ENCODE measurements around the gene AZU1. TPM values are rescaled to one million over a fixed set of nuclear protein-coding genes. Genes with fewer than 3 reads are reported as not detected.

AZU1 gene
- total RNA-seq, 1 donor from 2014 or later = not detected

DNA sequence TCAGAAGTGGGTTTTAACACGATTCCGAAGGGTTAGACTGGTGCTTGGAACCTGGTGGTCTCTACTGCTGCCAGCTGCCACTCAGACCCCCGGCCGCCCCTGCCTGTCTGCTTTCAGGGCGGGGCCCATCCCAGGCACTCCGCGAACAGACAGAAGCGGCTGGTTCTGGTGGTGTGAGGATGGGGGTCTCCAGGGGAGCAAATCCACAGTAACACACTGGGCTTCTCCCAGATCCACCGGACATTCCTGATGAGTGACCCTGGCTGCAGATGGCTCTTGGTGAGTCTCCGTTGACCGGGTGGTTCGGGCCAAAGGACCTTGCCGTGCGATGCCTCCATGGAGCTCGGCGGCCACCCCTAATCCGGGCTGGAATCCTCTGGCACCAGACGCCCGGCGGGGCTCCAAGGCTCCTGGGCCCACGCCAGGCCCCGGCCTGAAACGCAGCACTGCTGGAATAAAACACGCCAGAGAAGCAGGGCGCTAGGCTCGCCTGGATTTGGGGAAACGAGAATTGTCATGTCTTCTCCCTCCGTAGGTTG is 32.5 kb upstream of the AZU1 start:
- TF ChIP-seq, protein P1, sequence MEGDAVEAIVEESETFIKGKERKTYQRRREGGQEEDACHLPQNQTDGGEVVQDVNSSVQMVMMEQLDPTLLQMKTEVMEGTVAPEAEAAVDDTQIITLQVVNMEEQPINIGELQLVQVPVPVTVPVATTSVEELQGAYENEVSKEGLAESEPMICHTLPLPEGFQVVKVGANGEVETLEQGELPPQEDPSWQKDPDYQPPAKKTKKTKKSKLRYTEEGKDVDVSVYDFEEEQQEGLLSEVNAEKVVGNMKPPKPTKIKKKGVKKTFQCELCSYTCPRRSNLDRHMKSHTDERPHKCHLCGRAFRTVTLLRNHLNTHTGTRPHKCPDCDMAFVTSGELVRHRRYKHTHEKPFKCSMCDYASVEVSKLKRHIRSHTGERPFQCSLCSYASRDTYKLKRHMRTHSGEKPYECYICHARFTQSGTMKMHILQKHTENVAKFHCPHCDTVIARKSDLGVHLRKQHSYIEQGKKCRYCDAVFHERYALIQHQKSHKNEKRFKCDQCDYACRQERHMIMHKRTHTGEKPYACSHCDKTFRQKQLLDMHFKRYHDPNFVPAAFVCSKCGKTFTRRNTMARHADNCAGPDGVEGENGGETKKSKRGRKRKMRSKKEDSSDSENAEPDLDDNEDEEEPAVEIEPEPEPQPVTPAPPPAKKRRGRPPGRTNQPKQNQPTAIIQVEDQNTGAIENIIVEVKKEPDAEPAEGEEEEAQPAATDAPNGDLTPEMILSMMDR (IDR thresholded peaks at IDR 0.05) = no peak
- Histone ChIP-seq H3K27ac (peak overlapping the region in 1 of 2 donors; percentile 32), H3K27me3 (no peaks in the 10 kb centered on the region), H3K9me3 (no peaks in the 10 kb centered on the region), H3K4me1 (peaks cover 19 to 29% of the 10 kb centered on the region in 2 donors), H3K36me3 (no peaks in the 10 kb centered on the region), H3K4me3 (peak overlapping the region in 1 of 2 donors; percentile 83)
- intact Hi-C loops (cut with DNase I) = loop anchor here (5.0 kb wide), 2 partner anchors 117 to 223 kb away; partner anchors contain the start of genes BSG and R3HDM4
- DNase-seq (ENCODE audit: low spot score in 2 of 2) = no peak

GRCh38 chr19:795691-796581 is 31.7 kb upstream of the AZU1 start:
- intact Hi-C loops (cut with DNase I) = loop anchor here (2.0 to 5.0 kb wide), 4 partner anchors 116 to 265 kb away; partner anchors contain the start of genes BSG, CDC34, FSTL3 and R3HDM4
- Histone ChIP-seq H3K9me3 (no peaks in the 10 kb centered on the region), H3K4me3 (peak overlapping the region; percentile 68 to 83), H3K36me3 (peaks cover 0 to 5% of the 10 kb centered on the region in 2 donors), H3K27me3 (no peaks in the 10 kb centered on the region), H3K27ac (peak overlapping the region in 1 of 2 donors; percentile 80), H3K4me1 (peaks cover 27 to 37% of the 10 kb centered on the region in 2 donors)
- TF ChIP-seq, protein P1 (IDR thresholded peaks at IDR 0.05) = no peak
- no peak for DNase-seq (ENCODE audit: low spot score in 2 of 2)

DNA sequence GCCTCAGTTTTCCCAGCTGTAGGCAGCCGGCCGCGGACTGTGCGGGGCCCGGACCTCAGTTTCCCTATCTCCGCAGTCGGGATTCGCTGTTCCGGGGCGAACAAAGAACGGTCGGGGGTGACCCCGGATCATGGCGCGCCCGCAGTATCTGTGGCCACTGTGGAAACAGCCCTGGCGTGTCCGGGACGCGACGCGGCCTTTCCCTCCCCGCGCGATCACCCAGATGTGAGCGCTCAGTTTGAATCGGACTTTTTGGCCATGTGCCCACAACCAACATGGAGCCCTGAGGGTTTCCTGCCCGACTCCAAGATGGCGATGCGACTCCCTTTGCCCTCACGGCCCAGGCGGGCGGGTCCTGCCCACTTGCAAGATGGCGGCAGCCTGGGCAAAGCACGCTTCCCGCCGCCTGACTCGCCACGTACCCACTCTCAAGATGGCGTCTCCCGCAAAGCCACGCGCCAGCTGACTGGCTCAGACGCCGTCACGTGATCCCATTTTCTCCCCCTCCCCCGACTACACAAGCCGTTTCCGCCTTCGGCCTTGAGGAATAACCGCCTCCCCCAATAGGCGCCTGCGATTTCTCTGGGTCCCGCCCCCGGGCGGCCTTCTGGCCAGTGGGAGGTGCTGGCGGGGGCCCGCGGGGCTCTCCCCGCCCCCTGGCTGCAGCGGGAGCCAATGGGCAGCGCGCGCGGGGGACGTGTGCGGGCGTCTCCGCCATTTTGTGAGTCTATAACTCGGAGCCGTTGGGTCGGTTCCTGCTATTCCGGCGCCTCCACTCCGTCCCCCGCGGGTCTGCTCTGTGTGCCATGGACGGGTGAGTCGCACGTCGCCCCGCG is 30.7 kb upstream of the AZU1 start, which contains the start of gene PTBP1:
TSS of gene PTBP1 (plus strand) at position 761 of the 836 bp plus-strand sequence. CDS start at position 807, 46 bp downstream.
- TF ChIP-seq, protein P1 (IDR thresholded peaks at IDR 0.05) = no peak
- Histone ChIP-seq H3K27me3 (no peaks in the 10 kb centered on the region), H3K4me3 (peak within 1 kb of the TSS; percentile 96 to 98), H3K4me1 (peaks cover 34 to 46% of the 10 kb centered on the region in 2 donors), H3K27ac (peak within 1 kb of the TSS; percentile 84 to 99), H3K9me3 (no peaks in the 10 kb centered on the region), H3K36me3 (peaks cover 0 to 5% of the 10 kb centered on the region in 2 donors)
- intact Hi-C loops (cut with DNase I) = loop anchor here (1.0 to 5.0 kb wide), 6 partner anchors 115 to 266 kb away; partner anchors contain the start of genes BSG, CDC34, FSTL3 and R3HDM4
- peak; percentile 100 for DNase-seq (ENCODE audit: low spot score in 2 of 2)

GRCh38 chr19:797528-798414 is 29.9 kb upstream of the AZU1 start:
- H3K4me1 ChIP-seq = peaks cover 41 to 54% of the 10 kb centered on the region in 2 donors
- H3K4me3 ChIP-seq = peak overlapping the region; percentile 96 to 98
- DNase-seq (ENCODE audit: low spot score in 2 of 2) = peak in 1 of 2 donors; percentile 93
- no peaks in the 10 kb centered on the region for H3K27me3 ChIP-seq
- H3K27ac ChIP-seq = peak overlapping the region; percentile 84 to 99
- H3K36me3 ChIP-seq = peaks cover 0 to 5% of the 10 kb centered on the region in 2 donors
- intact Hi-C loops (cut with DNase I) = loop anchor here (1.0 to 5.0 kb wide), 6 partner anchors 115 to 267 kb away; partner anchors contain the start of genes BSG, CDC34, FSTL3 and R3HDM4
- H3K9me3 ChIP-seq = no peaks in the 10 kb centered on the region
- TF ChIP-seq, protein P1 (IDR thresholded peaks at IDR 0.05) = peak in 1 of 3 experiments; percentile 23

All from ascending aorta (tissue), 2 donors.